DMS153 treated with DMSO at 0.1 percent for 48 hours (cell line): ENCODE data around the gene TIMM22.
"Not testable (repeated sequence)": the region's sequence is repeated elsewhere in the genome, so short reads cannot be mapped to it uniquely, and the experiment has no call there.

ENCODE experiments used
- DNase-seq: peaks from one replicate; lab custom pipeline; 2025; ENCODE audit not compliant: unreplicated experiment; lab: John Stamatoyannopoulos, UW

Gene TIMM22

DNA sequence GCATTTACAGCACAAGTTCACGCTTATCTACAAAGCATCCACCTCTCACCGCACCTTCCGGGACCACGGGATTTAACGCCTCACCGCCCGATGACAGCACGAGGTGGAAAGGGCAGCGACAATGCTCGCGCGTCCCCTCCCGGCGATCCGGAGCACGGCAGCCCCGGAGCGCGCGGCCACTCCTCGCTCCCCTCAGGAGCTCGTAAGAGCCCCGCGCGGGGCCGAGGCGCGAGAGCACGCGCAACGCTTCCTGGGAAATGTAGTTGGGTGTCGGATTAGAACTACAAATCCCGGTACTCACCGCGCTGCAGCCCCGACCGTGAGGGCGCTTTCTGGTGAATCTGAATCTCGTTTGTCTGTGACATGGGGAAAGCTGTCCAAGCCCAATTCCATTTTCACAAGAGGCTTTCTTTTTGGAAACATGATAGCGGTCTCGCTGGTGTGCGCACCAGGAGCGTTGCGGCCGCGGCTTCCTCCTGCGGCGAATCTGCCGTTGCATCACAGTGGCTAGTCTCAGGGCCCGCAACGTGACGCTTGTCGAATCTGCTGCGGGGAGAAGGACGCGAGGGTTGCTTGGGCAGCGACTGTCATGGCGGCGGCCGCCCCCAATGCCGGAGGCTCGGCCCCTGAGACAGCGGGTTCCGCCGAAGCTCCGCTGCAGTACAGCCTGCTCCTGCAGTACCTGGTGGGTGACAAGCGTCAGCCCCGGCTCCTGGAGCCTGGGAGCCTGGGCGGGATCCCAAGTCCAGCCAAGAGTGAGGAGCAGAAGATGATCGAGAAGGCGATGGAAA, at the start of gene TIMM22:
Gene TIMM22 (plus strand): TSS at position 576 of the 791 bp plus-strand sequence. CDS start 14 bp downstream, at position 590.
- DNase-seq: peak; percentile 64

- DNase-seq: no peak
These were observed 48.6 kb upstream of the TIMM22 start for GRCh38 chr17:948284-948852.

DNA sequence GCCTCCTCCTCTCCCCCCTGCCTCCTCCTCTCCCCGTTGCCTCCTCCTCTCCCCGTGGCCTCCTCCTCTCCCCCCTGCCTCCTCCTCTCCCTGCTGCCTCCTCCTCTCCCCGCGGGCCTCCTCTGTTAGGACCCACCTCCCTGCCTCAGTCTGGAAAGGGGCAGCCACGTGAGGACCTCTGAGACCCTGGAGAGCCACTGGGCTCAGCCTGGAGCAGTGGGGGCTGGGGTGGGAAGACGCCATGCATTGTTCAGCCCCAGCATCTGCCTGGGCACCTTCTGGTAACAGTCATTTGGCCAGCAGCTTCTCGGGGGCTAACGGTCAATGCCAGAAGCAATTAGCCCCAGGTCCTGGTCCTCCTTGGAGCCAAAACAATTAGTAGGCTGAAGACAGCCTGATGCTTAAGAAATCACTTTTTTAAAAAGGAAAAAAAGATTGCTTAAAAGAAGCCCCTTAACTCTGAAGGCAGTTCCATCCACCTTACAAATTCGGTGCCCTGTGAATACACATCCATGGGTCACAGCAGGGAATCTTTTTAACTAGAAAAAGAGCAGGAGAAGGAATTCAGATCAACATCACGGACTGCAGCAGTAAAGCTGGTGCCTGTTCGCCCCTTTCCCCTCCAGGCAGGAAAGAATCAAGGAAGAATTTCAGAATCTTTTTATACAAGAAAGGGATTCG, 47.2 kb upstream of the TIMM22 start:
- DNase-seq: no peak

GRCh38 chr17:951325-952132, 45.4 kb upstream of the TIMM22 start:
- DNase-seq: no peak

DNA sequence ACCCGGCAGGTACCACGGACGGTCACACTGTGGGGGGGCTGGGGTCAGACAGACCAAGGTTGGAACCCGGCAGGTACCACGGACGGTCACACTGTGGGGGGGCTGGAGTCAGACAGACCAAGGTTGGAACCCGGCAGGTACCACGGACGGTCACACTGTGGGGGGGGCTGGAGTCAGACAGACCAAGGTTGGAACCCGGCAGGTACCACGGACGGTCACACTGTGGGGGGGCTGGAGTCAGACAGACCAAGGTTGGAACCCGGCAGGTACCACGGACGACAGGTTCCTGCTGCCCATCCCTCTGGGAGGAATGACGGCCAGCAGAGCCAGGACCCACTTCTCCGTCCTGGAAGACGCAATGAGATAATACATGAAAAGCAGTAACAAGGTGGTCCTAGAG, 44.3 kb upstream of the TIMM22 start:
- not testable (repeated sequence) for DNase-seq

DNA sequence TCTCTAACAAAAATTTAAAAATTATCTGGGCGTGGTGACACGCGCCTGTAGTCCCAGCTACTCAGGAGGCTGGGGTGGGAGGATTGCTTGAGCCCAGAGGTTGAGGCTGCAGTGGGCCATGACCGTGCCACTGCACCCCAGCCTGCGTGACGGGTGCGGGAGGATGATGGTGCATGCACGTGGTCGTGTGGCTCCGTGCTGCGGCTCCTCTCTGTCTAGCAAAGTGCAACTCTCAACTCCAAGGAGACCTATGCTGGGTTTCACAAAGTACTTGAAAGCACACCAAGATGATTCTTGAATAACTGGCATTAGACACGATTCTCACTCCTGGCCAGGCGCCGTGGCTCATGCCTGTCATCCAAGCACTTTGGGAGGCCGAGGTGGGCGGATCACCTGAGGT, 43.2 kb upstream of the TIMM22 start:
- DNase-seq: no peak

- DNase-seq: no peak
These were observed 42.3 kb upstream of the TIMM22 start for GRCh38 chr17:954431-955164.

GRCh38 chr17:956905-957304, 40.0 kb upstream of the TIMM22 start:
- DNase-seq: no peak

DNA sequence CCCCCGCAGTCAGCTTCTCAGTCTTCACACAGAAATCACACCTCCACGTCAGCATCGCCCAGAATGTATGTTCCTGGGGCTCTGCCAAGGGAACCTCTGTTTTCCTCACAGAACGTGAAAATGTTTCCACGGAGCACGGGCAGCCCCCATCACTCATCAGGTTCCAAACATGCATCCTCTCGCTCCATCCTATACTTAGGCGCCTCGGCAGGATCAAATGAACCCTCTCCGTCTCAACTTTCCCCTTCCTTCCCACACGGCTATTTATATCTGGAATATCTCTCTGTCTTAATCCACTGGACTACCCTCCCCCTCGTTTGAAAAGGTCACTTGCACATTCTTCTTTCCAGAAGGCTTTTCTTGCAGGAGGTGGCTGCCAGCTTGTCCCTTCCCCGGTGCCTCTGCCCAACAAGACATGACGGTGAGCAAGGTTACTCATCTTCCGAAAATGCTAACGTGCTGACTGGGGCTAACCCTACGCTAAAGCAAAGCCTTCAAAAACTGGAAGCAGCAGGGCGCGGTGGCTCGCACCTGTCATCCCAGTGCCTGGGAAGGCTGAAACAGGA, 39.0 kb upstream of the TIMM22 start:
- no peak for DNase-seq

- DNase-seq: no peak
These were observed 38.0 kb upstream of the TIMM22 start for GRCh38 chr17:958712-959451.

- DNase-seq: no peak
These were observed 34.8 kb upstream of the TIMM22 start for GRCh38 chr17:962166-962565.

DNA sequence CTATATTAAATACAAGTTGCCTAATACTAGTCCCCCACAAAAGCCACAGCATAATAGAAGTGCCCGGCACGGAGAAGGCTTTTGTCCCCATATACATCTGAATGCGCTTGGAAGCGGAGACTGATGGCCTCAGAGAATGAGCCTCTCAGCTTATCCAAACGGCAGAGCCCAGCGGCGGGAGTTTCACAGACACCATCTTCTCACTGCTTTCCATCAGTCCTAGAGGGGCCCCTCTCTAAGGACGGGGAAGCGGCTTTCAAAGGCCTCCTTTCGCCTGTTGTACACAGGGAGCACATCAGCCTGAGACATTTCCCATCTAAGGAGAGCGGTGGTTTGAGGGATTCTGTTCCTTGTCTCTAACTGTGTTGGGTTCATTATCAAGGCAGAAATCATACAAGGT, 34.3 kb upstream of the TIMM22 start:
- DNase-seq: no peak

- no peak for DNase-seq
These were observed 32.1 kb upstream of the TIMM22 start for GRCh38 chr17:964876-965275.

DNA sequence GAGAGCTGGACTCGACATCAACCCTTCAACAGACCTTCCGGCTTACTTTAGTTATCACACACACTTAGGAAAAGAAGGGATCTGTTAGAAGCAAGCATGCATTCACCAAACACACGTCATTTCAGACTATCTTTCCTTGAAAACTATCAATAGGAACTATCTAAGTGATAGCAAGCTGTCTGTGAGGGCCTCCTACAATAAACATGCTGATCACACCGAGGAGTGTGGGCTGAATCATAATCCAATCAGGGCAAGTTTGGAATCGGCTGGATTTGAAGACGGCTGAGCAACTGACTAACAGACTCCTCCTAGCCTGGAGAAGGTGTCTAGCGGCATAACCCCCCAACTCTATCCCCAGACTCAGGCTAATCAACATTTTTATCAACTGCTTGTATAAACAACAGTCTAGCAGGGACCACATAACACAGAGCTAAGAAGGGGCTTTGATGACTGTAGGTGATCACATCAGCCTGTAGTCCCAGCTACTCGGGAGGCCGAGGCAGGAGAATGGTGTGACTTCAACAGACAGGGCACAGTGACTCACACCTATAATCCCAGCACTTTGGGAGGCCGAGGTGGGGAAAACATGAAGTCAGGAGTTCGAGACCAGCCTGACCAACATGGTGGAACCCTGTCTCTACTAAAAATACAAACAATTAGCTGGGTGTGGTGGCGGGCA, 31.5 kb upstream of the TIMM22 start:
- no peak for DNase-seq

DNA sequence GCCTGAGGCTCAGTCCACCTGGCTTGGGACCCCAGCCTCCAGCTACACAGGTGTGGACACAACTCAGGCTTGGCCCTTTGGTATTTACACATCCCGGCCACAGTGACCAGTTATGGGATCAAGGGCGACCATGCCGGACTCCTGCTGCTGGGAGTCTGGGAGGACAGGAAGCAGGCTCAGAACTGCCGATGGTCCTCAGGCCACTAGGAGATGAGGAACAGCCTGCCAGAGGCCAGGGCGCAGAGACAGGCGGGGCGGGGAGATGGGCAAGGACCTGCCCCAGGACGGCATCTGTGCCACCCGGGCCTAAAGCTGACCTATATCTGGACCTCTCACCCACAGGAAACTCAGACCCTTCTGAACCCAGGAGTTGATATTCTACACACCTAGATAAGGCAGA, 29.8 kb upstream of the TIMM22 start:
- no peak for DNase-seq

DNA sequence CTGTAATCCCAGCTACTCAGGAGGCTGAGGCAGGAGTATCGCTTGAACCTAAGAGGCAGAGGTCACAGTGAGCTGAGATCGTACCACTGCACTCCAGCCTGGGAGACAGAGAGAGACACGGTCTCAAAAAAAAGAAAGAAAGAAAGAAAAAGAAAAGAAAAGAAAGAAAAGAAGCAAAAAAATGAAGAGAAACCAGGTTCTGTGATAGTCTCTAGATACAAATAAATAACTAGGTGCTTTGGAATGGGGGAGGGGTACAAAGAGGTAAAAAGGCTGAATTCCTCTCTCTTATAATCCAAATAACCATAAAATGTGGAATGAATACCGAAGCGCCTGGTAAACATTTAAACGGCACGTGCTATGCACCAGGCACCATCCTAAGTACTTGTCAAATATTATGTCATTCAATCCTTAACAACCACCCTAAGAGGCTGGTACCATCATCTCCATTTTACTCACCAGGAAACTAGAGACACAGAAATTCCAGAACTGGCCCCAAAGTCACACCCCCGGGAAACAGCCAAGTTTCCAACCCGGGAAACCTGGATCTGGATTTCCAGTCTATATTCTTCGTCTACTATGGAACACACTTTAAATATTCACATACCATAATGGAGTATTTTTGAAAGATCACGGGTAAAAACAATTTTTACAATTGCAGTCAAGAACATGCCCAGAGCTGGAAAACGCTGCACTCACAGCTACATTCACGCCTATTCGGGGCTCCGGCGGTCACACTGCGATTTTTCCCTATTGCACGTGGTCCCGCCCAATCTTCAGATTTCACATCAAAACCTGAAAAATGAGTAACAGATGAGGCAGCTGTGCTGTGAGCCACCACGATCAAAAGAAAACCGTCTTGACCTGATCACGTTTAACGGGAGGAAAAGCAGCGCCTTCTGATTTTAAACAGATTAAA, 27.9 kb upstream of the TIMM22 start:
- peak; percentile 10 for DNase-seq

DNA sequence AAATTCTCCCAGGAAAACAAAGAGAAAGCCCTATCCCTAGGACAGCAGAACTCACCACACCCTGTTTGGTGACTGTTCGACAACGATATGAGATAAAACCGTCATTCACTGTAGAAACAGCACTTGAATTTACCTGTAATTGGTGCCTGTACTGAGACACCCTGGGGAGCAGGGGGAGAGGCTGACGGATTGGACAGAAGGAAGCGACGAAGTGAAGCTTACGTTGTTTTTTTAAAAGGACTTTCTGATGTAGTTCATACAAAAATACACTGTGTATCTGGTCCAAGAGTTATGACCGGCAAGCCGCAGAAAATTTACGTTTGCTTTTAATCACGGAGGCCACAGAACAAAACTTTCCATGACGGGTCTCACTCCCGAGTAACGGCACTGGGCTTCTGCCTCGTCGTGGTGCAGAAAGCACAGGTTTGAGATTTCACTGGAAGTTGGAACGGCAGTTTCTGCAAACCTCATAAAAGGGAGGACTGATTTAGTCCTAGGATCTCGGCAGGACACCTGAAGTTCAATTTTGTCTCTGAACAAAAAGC, 27.0 kb upstream of the TIMM22 start:
- no peak for DNase-seq

- DNase-seq: no peak
These were observed 26.6 kb upstream of the TIMM22 start for GRCh38 chr17:970364-970763.
